Stomach (tissue), 9 donors: ENCODE measurements around the gene PARL. TPM values are rescaled to one million over a fixed set of nuclear protein-coding genes. Genes with fewer than 3 reads are reported as not detected.

Experiments used
- DNase-seq, 2 donors: peaks; one replicate each; pipeline versions ENCODE4 v3.0.0 to v3.0.0-alpha.2; 2013 to 2019
- H3K27ac ChIP-seq, 5 donors: fragments of 200-600 bp in 4 of 5; sonication (generic) in 4 of 5; one replicate each; pipeline ENCODE4 v1.5.1; 2013 to 2019; ENCODE audit warnings: mild to moderate bottlenecking in 1 of 5, moderate library complexity in 1 of 5
- H3K27me3 ChIP-seq, 3 donors: fragments of 200-600 bp; sonication (generic); one replicate each; pipeline ENCODE4 v1.5.1; 2017 to 2019; ENCODE audit warnings: mixed run types in 1 of 3
- H3K36me3 ChIP-seq, 4 donors: fragments of 200-600 bp; sonication (generic); 1 replicate in 3 of 4; 2 replicates in 1 of 4; pipeline ENCODE4 v1.5.1; 2016 to 2019
- H3K4me1 ChIP-seq, 4 donors: fragments of 200-600 bp; sonication (generic); one replicate each; pipeline ENCODE4 v1.5.1; 2016 to 2019
- H3K4me3 ChIP-seq, 4 donors: fragments of 200-600 bp; sonication (generic) in 3 of 4; one replicate each; pipeline ENCODE4 v1.5.1; 2016 to 2019; ENCODE audit warnings: mild to moderate bottlenecking in 1 of 4
- H3K9me3 ChIP-seq, 4 donors: fragments of 200-600 bp; sonication (generic); one replicate each; pipeline ENCODE4 v1.5.1; 2016 to 2019
- EP300 ChIP-seq: sonication (generic); formaldehyde crosslinking; IDR thresholded peaks from one replicate; pipeline ENCODE4 v1.6.1; 2017; ENCODE audit warnings: antibody characterized with exemption
- POLR2A ChIP-seq, 4 donors: fragments of 450-650 bp; IDR thresholded peaks; one replicate each; pipeline ENCODE4 v1.6.1; 2016; ENCODE audit warnings: antibody characterized with exemption in 4 of 4, control low read depth in 2 of 4, mild to moderate bottlenecking in 1 of 4, moderate library complexity in 1 of 4
- POLR2AphosphoS5 ChIP-seq, 3 donors: sonication (generic); formaldehyde crosslinking; IDR thresholded peaks; one replicate each; pipeline ENCODE4 v1.6.1; 2016; ENCODE audit warnings: antibody characterized with exemption in 3 of 3
- WGBS, 5 donors: extraction: QIAGEN DNeasy Blood & Tissue Kit in 3 of 5; methylation state at CpG; one replicate each; pipeline versions ENCODE4 v1.1.5 to v1.1.7; 2013 to 2018; 5-methylcytosine and 5-hydroxymethylcytosine counted together
- intact Hi-C: fragments of 100-400 bp; cut with DNase I; formaldehyde crosslinking; loops from one replicate; pipeline ENCODE4 v1.15.1; 2023; ENCODE audit warnings: low total_unique reads
- polyA plus RNA-seq, 3 donors: library from polyadenylated mRNA; stranded (reverse); fragments of 200-250 nt; gene quantifications; one replicate each; pipeline ENCODE4 v1.2.3, GENCODE V29; 2013
- total RNA-seq, 5 donors: library from RNA; depleted of rRNA; stranded (reverse); fragments of >200 nt; gene quantifications; one replicate each; pipeline versions ENCODE4 v1.1.0 to v1.2.3, GENCODE V29; 2014 to 2016
- TF ChIP-seq, protein P1 (sequence below), 7 experiments: fragments of 450-650 bp in 4 of 7; fragments of 200-600 bp in 3 of 7; sonication (generic) in 3 of 7; IDR thresholded peaks; one replicate each; pipeline ENCODE4 v1.5.1; 2016 to 2019; ENCODE audit warnings: antibody characterized with exemption in 7 of 7, control low read depth in 2 of 7, mild to moderate bottlenecking in 1 of 7
- donor health status: healthy with polysubstance abuse.
- donor health status: Bipolar disorder and iron deficiency.
- donor health status: healthy.

Gene PARL
- total and polyA plus RNA-seq, 8 donors: 54.3 to 116 (median 85.0) TPM

DNA sequence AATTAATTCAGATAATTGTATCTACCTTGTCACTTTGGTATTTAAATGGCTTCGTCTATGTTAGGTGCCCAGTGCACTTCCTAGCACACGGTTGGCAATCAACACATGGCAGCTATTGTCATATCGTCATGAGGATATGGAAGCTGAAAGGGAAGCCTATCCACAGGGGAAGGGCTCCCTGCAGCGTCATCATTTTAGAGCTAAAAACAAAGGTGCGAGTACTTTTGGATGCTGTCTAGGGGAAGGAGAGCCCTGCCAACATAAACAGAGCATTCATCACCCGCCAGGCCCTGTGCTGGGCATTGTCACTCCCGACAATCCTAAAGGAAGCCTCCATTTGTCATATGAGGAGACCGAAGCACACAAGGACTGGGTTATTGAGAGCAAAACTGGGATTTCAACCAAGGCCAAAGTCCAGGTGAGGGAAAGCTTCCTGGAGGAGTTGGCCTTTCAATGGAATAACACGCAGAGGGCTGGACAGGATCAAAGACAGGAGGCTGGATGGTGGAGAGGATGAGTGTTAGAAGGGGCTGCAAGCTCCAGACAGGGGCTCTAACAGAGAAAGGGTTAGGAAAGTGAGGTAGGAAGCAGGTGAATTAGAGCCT lies 8.0 kb upstream of the PARL start:
- 47 to 56% (median 54%) methylated on average over 9 of the region's 9 CpGs for WGBS, 5 donors
- no peaks in the 10 kb centered on the region for H3K9me3 ChIP-seq
- no peak overlapping the region for H3K4me3 ChIP-seq
- DNase-seq: no peak
- H3K36me3 ChIP-seq: no peaks in the 10 kb centered on the region
- intact Hi-C loops: loop anchor here (10.0 kb wide), 2 partner anchors 242 to 342 kb away; partner anchors contain the start of gene EIF2B5
- TF ChIP-seq, protein P1, sequence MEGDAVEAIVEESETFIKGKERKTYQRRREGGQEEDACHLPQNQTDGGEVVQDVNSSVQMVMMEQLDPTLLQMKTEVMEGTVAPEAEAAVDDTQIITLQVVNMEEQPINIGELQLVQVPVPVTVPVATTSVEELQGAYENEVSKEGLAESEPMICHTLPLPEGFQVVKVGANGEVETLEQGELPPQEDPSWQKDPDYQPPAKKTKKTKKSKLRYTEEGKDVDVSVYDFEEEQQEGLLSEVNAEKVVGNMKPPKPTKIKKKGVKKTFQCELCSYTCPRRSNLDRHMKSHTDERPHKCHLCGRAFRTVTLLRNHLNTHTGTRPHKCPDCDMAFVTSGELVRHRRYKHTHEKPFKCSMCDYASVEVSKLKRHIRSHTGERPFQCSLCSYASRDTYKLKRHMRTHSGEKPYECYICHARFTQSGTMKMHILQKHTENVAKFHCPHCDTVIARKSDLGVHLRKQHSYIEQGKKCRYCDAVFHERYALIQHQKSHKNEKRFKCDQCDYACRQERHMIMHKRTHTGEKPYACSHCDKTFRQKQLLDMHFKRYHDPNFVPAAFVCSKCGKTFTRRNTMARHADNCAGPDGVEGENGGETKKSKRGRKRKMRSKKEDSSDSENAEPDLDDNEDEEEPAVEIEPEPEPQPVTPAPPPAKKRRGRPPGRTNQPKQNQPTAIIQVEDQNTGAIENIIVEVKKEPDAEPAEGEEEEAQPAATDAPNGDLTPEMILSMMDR (IDR thresholded peaks at IDR 0.05): no peak
- TF ChIP-seq POLR2AphosphoS5 (IDR thresholded peaks at IDR 0.05) (no peak), POLR2A (IDR thresholded peaks at IDR 0.05) (no peak), EP300 (no peak)
- H3K27me3 ChIP-seq: peaks cover 0 to 31% (median 0%) of the 10 kb centered on the region in 3 donors
- no peak overlapping the region for H3K27ac ChIP-seq
- no peaks in the 10 kb centered on the region for H3K4me1 ChIP-seq

DNA sequence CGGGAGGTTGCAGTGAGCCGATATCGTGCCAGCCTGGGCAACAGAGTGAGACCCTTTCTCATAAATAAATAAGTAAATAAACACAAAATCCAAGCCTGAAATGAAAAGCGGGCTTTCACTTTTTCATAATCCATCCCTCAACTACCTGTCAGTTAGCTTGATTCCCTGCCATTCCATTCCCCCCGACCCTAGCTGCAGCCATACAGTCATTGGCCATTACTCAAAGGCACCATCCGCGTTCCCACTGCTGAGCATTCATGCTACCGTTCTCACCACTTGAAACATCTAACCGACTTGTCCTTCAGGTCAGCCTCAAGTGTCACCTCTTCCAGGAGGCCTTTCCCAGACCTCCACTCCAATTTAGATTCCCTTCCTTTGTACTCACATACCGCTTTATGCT lies 1.1 kb upstream of the PARL start:
- H3K36me3 ChIP-seq: no peaks in the 10 kb centered on the region
- TF ChIP-seq, protein P1 (IDR thresholded peaks at IDR 0.05): no peak
- TF ChIP-seq POLR2A (IDR thresholded peaks at IDR 0.05) (no peak), POLR2AphosphoS5 (IDR thresholded peaks at IDR 0.05) (no peak)
- H3K4me3 ChIP-seq: no peak overlapping the region
- no peak overlapping the region for H3K27ac ChIP-seq
- intact Hi-C loops: no loop called here
- DNase-seq: no peak
- peaks cover 13 to 41% (median 24%) of the 10 kb centered on the region in 4 donors for H3K4me1 ChIP-seq
- 91 to 96% (median 94%) methylated on average over 10 of the region's 10 CpGs for WGBS, 5 donors
- H3K9me3 ChIP-seq: no peaks in the 10 kb centered on the region
- peaks cover 0 to under 1% (median 0%) of the 10 kb centered on the region in 3 donors for H3K27me3 ChIP-seq

DNA sequence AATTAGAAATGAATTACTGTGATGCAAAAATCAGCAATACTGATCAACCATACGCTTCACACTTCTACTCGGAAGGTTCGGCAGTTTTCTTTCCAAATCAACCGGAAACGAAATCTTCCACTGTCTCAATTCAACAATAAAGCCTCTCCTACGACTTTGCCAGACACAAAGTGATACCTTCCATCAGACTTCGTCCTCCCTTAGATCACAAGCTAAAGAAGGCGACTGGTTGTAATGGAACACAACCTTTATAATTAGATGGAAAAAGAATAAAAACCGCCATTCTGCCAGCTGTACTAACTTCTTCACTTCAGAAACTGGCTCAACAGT lies 618 bp downstream of the PARL start:
- peak overlapping the region; percentile 79 to 89 (median 82) for H3K27ac ChIP-seq
- 1 to 3% (median 3%) methylated on average over 9 of the region's 9 CpGs for WGBS, 5 donors
- TF ChIP-seq POLR2AphosphoS5 (IDR thresholded peaks at IDR 0.05) (no peak), EP300 (no peak), POLR2A (IDR thresholded peaks at IDR 0.05) (no peak)
- TF ChIP-seq, protein P1 (IDR thresholded peaks at IDR 0.05): no peak
- DNase-seq: no peak
- intact Hi-C loops: no loop called here
- H3K4me1 ChIP-seq: peaks cover 13 to 58% (median 29%) of the 10 kb centered on the region in 4 donors
- no peaks in the 10 kb centered on the region for H3K27me3 ChIP-seq
- no peaks in the 10 kb centered on the region for H3K9me3 ChIP-seq
- peaks cover 0 to 4% (median 0%) of the 10 kb centered on the region in 4 donors for H3K36me3 ChIP-seq
- H3K4me3 ChIP-seq: peak overlapping the region; percentile 87 to 99 (median 92)

DNA sequence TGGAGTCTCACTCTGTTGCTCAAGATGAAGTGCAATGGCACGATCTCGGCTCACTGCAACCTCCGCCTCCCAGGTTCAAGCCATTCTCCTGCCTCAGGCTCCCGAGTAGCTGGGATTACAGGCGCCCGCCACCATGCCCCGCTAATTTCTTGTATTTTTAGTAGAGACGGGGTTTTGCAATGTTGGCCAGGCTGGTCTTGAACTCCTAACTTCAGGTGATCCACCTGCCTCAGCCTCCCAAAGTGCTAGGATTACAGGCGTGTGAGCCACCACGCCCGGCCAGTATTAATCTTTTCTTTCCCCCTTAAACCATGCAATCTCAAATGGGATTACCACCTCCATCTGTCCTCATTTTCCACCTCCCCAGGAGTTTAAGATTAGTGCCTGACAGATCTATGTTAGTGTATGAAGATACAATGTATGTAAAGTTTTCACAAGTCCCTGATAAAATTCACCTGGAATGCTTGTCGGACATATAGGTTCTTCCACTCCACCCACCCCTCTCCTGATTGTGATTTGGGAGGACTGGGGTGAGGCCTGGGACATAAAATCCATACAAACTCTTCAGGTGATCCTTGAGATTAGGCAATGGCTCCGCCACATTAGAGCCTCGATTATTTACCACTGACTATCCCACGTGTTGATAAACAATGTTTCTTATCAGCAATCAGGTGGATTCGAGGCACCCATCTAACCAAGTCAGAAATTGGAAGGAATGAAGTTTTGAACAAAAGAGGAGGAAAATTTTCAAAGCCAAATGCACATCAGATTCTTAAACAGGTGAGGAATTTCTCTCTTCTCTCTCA lies 1.2 kb downstream of the PARL start:
- Histone ChIP-seq H3K27me3 (no peaks in the 10 kb centered on the region), H3K9me3 (no peaks in the 10 kb centered on the region), H3K4me3 (peak overlapping the region; percentile 87 to 99 (median 92)), H3K36me3 (peaks cover 0 to 4% (median 0%) of the 10 kb centered on the region in 4 donors), H3K4me1 (peaks cover 13 to 63% (median 29%) of the 10 kb centered on the region in 4 donors), H3K27ac (peak overlapping the region in 2 of 5 donors; percentile 82 to 89)
- TF ChIP-seq, protein P1 (IDR thresholded peaks at IDR 0.05): no peak
- TF ChIP-seq EP300 (no peak), POLR2A (IDR thresholded peaks at IDR 0.05) (no peak), POLR2AphosphoS5 (IDR thresholded peaks at IDR 0.05) (no peak)
- DNase-seq: no peak
- 35 to 50% (median 49%) methylated on average over 16 of the region's 16 CpGs for WGBS, 5 donors
- intact Hi-C loops: no loop called here
